Activated naive CD4-positive, alpha-beta T cell treated with anti-CD3 and anti-CD28 coated beads for 36 hours (primary cell): ENCODE data around the gene TOMM20L. TPM values are rescaled to one million over a fixed set of nuclear protein-coding genes. Genes with fewer than 3 reads are reported as not detected.
A peak's percentile ranks its signal among the peaks of the same experiment; 100 is the strongest.
"Not testable (repeated sequence)": the region's sequence is repeated elsewhere in the genome, so short reads cannot be mapped to it uniquely, and the experiment has no call there.

ENCODE experiments used
- CTCF ChIA-PET: fragments of 350-600 bp; sonication (Branson Sonifier 250); formaldehyde crosslinking; loops from one replicate; lab custom pipeline; 2021; ENCODE audit warnings: antibody characterized with exemption; lab: Charles Lee
- DNase-seq: peaks from one replicate; pipeline ENCODE4 v3.0.0-alpha.2; 2020
- H3K27ac Mint-ChIP-seq: one replicate; pipeline ENCODE4 v1.8.0; 2021; ENCODE audit warnings: mild to moderate bottlenecking, mixed read lengths
- H3K27me3 Mint-ChIP-seq: one replicate; pipeline ENCODE4 v1.8.0; 2021; ENCODE audit warnings: low read depth, mixed read lengths
- H3K36me3 Mint-ChIP-seq: one replicate; pipeline ENCODE4 v1.8.0; 2021; ENCODE audit warnings: low read depth, mixed read lengths
- H3K4me1 Mint-ChIP-seq: one replicate; pipeline ENCODE4 v1.8.0; 2021; ENCODE audit warnings: low read depth, mixed read lengths
- H3K4me3 Mint-ChIP-seq: one replicate; pipeline ENCODE4 v1.8.0; 2021; ENCODE audit warnings: mild to moderate bottlenecking, moderate library complexity, mixed read lengths
- H3K9me3 Mint-ChIP-seq: one replicate; pipeline ENCODE4 v1.8.0; 2021; ENCODE audit warnings: mixed read lengths
- intact Hi-C: fragments of 100-400 bp; cut with micrococcal nuclease; formaldehyde crosslinking; loops from one replicate; pipeline ENCODE4 v1.15.1; 2023
- total RNA-seq, 2 experiments: library from RNA; stranded (reverse); gene quantifications; one replicate each; pipeline ENCODE4 v1.2.3, GENCODE V29; 2021

TOMM20L gene
- total RNA-seq, result not detected

- intact Hi-C loops, result loop anchor here (1.0 kb wide), 2 partner anchors 31 to 288 kb away; partner anchors contain the start of genes KIAA0586 and TIMM9
- Mint-ChIP-seq H3K9me3 (no peaks in the 10 kb centered on the region), H3K4me1 (peaks cover 8% of the 10 kb centered on the region), H3K4me3 (peak within 1 kb of the TSS; percentile 67), H3K27me3 (no peaks in the 10 kb centered on the region), H3K27ac (no peak within 1 kb of the TSS), H3K36me3 (peaks cover 2% of the 10 kb centered on the region)
- CTCF ChIA-PET, result interaction anchor here (0.6 to 2.5 kb wide), 24 partner anchors 9 to 287 kb away, joined by 3 to 12 read pairs (median 4); partner anchors contain the start of gene ARID4A
- peak; percentile 71 for DNase-seq
Measured at GRCh38 chr14:58395812-58396788, at the start of gene TOMM20L. TSS of gene TOMM20L (plus strand) at chr14:58395930. CDS start at chr14:58395958, 28 bp downstream.

DNA sequence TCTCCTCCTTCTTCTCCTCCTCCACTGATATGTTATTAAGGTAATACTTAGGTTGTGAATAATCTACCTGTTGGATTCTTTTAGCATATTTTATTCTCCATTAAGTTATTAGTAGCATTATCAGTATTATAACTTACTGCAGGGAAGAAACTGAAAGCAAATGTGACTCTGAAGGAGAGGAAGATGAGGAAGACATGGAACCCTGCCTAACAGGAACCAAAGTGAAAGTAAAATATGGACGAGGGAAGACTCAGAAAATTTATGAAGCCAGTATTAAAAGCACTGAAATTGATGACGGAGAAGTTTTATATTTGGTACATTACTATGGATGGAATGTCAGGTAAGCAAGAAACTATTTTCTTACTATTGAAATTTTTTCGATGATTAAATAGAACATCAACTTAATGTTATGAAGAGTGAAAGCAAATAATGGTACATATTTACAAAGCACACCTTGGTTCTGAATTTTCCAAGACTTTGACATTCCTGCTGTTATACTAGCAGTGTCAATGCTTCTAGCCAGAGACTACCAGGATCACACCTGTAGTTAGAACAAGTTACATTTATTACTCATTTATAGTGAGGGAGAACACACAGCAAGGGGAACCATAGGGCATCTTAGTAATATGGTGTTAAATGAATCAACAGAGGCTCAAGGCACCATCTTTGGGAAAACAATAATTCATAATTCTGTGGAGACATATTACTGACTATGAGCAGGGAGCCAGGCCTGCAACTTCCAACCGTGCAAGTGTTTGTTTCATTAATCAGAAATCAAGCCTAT is 42.0 kb upstream of the TOMM20L start:
- peaks cover 24% of the 10 kb centered on the region for H3K36me3 Mint-ChIP-seq
- H3K4me3 Mint-ChIP-seq, result peak overlapping the region; percentile 54
- H3K9me3 Mint-ChIP-seq, result no peaks in the 10 kb centered on the region
- intact Hi-C loops, result loop anchor here (1.0 kb wide), 1 partner anchor 22 kb away; no protein-coding TSS in a partner anchor
- peak overlapping the region; percentile 52 for H3K27ac Mint-ChIP-seq
- no peaks in the 10 kb centered on the region for H3K27me3 Mint-ChIP-seq
- peaks cover 22% of the 10 kb centered on the region for H3K4me1 Mint-ChIP-seq
- CTCF ChIA-PET, result no interaction called here
- no peak for DNase-seq

- Mint-ChIP-seq H3K36me3 (peaks cover 24% of the 10 kb centered on the region), H3K27me3 (no peaks in the 10 kb centered on the region), H3K4me1 (peaks cover 22% of the 10 kb centered on the region), H3K4me3 (no peak overlapping the region), H3K9me3 (no peaks in the 10 kb centered on the region), H3K27ac (no peak overlapping the region)
- no peak for DNase-seq
- intact Hi-C loops, result no loop called here
- CTCF ChIA-PET, result no interaction called here
Measured at GRCh38 chr14:58354808-58355207, 40.9 kb upstream of the TOMM20L start.

DNA sequence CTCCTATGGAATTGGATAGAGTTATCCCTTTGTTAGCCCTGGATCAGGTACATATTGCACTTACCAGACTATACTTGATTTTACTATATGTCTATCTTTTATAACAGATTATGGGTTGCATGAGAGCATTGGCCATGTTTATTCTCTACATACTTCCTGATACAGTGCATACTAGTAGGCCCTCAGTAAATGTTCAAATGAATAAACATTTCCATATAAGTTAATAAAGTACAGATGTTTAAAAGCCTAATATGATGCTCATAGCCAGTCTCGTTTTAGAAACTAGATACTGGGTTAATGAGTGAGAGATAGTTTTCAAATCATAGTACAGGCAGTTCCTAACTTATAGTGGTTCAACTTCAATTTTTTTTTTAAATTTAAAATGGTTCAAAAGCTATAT is 39.5 kb upstream of the TOMM20L start:
- CTCF ChIA-PET, result no interaction called here
- no peak overlapping the region for H3K4me3 Mint-ChIP-seq
- H3K4me1 Mint-ChIP-seq, result peaks cover 22% of the 10 kb centered on the region
- no peaks in the 10 kb centered on the region for H3K9me3 Mint-ChIP-seq
- no peaks in the 10 kb centered on the region for H3K27me3 Mint-ChIP-seq
- H3K27ac Mint-ChIP-seq, result no peak overlapping the region
- intact Hi-C loops, result no loop called here
- peaks cover 20% of the 10 kb centered on the region for H3K36me3 Mint-ChIP-seq
- DNase-seq, result no peak

- H3K27me3 Mint-ChIP-seq, H3K9me3 Mint-ChIP-seq, H3K27ac Mint-ChIP-seq, H3K4me1 Mint-ChIP-seq, CTCF ChIA-PET, DNase-seq, H3K4me3 Mint-ChIP-seq: not testable (repeated sequence)
- peaks cover 12% of the 10 kb centered on the region for H3K36me3 Mint-ChIP-seq
- intact Hi-C loops, result loop anchor here (1.0 to 2.0 kb wide), 2 partner anchors 64 to 161 kb away; partner anchors contain the start of genes ACTR10 and ARID4A
Measured at GRCh38 chr14:58362272-58362671, 33.5 kb upstream of the TOMM20L start.

GRCh38 chr14:58362798-58363412 is 32.8 kb upstream of the TOMM20L start:
- intact Hi-C loops, result loop anchor here (1.0 to 2.0 kb wide), 3 partner anchors 65 to 255 kb away; partner anchors contain the start of genes ACTR10 and ARID4A
- Mint-ChIP-seq H3K27me3 (no peaks in the 10 kb centered on the region), H3K4me3 (no peak overlapping the region), H3K9me3 (no peaks in the 10 kb centered on the region), H3K4me1 (peaks cover 2% of the 10 kb centered on the region), H3K27ac (no peak overlapping the region), H3K36me3 (peaks cover 15% of the 10 kb centered on the region)
- no peak for DNase-seq
- CTCF ChIA-PET, result no interaction called here

DNA sequence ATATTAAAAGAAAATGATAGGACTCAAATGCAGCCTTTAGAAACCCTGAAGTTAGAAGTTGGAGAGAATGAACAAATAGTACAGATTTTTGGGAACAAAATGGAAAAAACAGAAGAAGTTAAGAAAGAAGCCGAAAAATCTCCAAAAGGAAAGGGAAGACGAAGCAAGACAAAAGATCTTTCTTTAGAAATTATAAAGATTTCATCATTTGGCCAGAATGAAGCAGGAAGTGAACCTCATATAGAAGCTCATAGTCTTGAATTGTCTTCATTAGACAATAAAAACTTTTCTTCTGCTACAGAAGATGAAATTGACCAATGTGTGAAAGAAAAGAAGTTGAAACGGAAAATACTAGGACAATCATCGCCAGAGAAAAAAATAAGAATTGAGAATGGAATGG is 31.4 kb upstream of the TOMM20L start:
- CTCF ChIA-PET, result interaction anchor here (0.7 kb wide), 1 partner anchor 29 kb away, joined by 3 read pairs; no protein-coding TSS in a partner anchor
- Mint-ChIP-seq H3K27ac (no peak overlapping the region), H3K36me3 (peaks cover 15% of the 10 kb centered on the region)

GRCh38 chr14:58367296-58367695 is 28.4 kb upstream of the TOMM20L start:
- Mint-ChIP-seq H3K9me3 (no peaks in the 10 kb centered on the region), H3K27ac (no peak overlapping the region), H3K4me3 (no peak overlapping the region), H3K27me3 (no peaks in the 10 kb centered on the region), H3K4me1 (peaks cover 2% of the 10 kb centered on the region), H3K36me3 (peaks cover 17% of the 10 kb centered on the region)
- no peak for DNase-seq
- intact Hi-C loops, result no loop called here
- CTCF ChIA-PET, result interaction anchor here (0.7 kb wide), 1 partner anchor 28 kb away, joined by 3 read pairs; the partner anchor contains the start of gene TOMM20L

More for the DNA sequence above, 31.4 kb upstream of the TOMM20L start:
- no peak overlapping the region for H3K4me3 Mint-ChIP-seq
- H3K9me3 Mint-ChIP-seq, result no peaks in the 10 kb centered on the region
- intact Hi-C loops, result no loop called here
- peaks cover 2% of the 10 kb centered on the region for H3K4me1 Mint-ChIP-seq
- DNase-seq, result no peak
- H3K27me3 Mint-ChIP-seq, result no peaks in the 10 kb centered on the region

DNA sequence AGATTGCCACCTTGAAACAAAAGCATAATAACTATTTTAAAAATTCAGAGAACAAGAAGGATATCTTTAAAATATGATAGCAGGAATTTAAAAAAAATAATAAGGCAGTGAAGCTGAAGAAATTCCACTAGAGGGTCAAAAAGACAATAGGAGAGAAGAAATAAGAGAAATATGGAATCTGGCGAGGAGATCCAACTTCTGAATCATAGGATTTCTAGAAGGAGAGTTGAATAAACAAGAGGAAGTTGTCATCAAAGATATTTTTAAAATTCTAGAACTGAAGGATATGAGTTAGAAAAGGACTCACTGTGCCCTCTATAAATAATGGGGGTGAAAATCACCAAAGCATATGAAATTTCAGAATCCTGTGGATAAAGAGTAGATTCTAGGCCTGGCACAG is 26.8 kb upstream of the TOMM20L start:
- Mint-ChIP-seq H3K4me3 (no peak overlapping the region), H3K9me3 (no peaks in the 10 kb centered on the region), H3K27me3 (no peaks in the 10 kb centered on the region), H3K27ac (no peak overlapping the region), H3K4me1 (peaks cover 2% of the 10 kb centered on the region), H3K36me3 (peaks cover 17% of the 10 kb centered on the region)
- no peak for DNase-seq
- intact Hi-C loops, result no loop called here
- CTCF ChIA-PET, result no interaction called here

GRCh38 chr14:58376791-58377190 is 18.9 kb upstream of the TOMM20L start:
- Mint-ChIP-seq H3K27me3 (no peaks in the 10 kb centered on the region), H3K4me1 (no peaks in the 10 kb centered on the region), H3K27ac (no peak overlapping the region), H3K36me3 (peaks cover 18% of the 10 kb centered on the region), H3K9me3 (no peaks in the 10 kb centered on the region), H3K4me3 (no peak overlapping the region)
- intact Hi-C loops, result no loop called here
- CTCF ChIA-PET, result interaction anchor here (0.7 kb wide), 1 partner anchor 10 kb away, joined by 3 read pairs; no protein-coding TSS in a partner anchor
- DNase-seq, result no peak

DNA sequence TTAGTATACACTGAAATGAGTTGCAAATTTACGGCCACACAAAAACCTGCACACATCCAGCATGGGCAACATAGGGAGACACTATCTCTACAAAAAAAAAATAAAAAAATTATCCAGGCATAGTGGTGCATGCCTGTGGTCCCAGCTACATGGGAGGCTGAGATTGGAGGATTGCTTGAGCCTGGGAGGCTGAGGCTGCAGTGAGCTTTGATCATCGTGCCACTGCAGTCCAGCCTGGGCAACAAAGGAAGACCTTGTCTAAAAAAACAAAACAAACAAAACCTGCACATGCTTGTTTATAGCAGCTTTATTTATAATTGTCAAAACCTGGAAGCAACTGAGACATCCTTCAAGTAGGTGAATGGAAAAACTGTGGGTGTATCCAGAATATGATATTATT is 4.9 kb upstream of the TOMM20L start:
- no peak for DNase-seq
- Mint-ChIP-seq H3K4me1 (peaks cover 5% of the 10 kb centered on the region), H3K9me3 (no peaks in the 10 kb centered on the region), H3K4me3 (no peak overlapping the region), H3K27ac (no peak overlapping the region), H3K27me3 (no peaks in the 10 kb centered on the region), H3K36me3 (no peaks in the 10 kb centered on the region)
- intact Hi-C loops, result no loop called here
- CTCF ChIA-PET, result interaction anchor here (0.6 to 1.1 kb wide), 2 partner anchors 8 to 14 kb away, joined by 3 to 4 read pairs; no protein-coding TSS in a partner anchor
